HG03520 (cell line): ENCODE results near the gene LDLRAD4.

Experiments
- ATAC-seq: cut with Tn5 transposase; IDR thresholded peaks from one replicate; pipeline ENCODE4 v1.9.1; 2021; ENCODE audit warnings: mild to moderate bottlenecking, moderate library complexity; ENCODE audit not compliant: unreplicated experiment

LDLRAD4 gene

GRCh38 chr18:13218368-13218991, at the start of gene LDLRAD4:
TSS of gene LDLRAD4 (plus strand) at chr18:13218760.
- ATAC-seq = no peak

GRCh38 chr18:13173578-13174145, 44.9 kb upstream of the LDLRAD4 start:
- no peak for ATAC-seq

- no peak for ATAC-seq
Measured at GRCh38 chr18:13175266-13175665, 43.3 kb upstream of the LDLRAD4 start.

GRCh38 chr18:13175754-13176210, 42.8 kb upstream of the LDLRAD4 start:
- no peak for ATAC-seq

- ATAC-seq = no peak
Measured at GRCh38 chr18:13176847-13177246, 41.7 kb upstream of the LDLRAD4 start.

- no peak for ATAC-seq
Measured at GRCh38 chr18:13178197-13178596, 40.4 kb upstream of the LDLRAD4 start.

GRCh38 chr18:13178976-13179375, 39.6 kb upstream of the LDLRAD4 start:
- ATAC-seq = no peak

GRCh38 chr18:13179566-13180113, 38.9 kb upstream of the LDLRAD4 start:
- ATAC-seq = no peak

GRCh38 chr18:13180614-13181375, 37.8 kb upstream of the LDLRAD4 start:
- ATAC-seq = no peak

GRCh38 chr18:13181765-13182164, 36.8 kb upstream of the LDLRAD4 start:
- ATAC-seq = no peak

- ATAC-seq = no peak
Measured at GRCh38 chr18:13183359-13183758, 35.2 kb upstream of the LDLRAD4 start.

- ATAC-seq = no peak
Measured at GRCh38 chr18:13183790-13184189, 34.8 kb upstream of the LDLRAD4 start.

- ATAC-seq = no peak
Measured at GRCh38 chr18:13184396-13184795, 34.2 kb upstream of the LDLRAD4 start.

GRCh38 chr18:13185675-13186198, 32.8 kb upstream of the LDLRAD4 start:
- no peak for ATAC-seq

- ATAC-seq = no peak
Measured at GRCh38 chr18:13186687-13187086, 31.9 kb upstream of the LDLRAD4 start.

- ATAC-seq = no peak
Measured at GRCh38 chr18:13187498-13187897, 31.1 kb upstream of the LDLRAD4 start.

GRCh38 chr18:13191031-13191430, 27.5 kb upstream of the LDLRAD4 start:
- ATAC-seq = no peak

GRCh38 chr18:13191779-13192178, 26.8 kb upstream of the LDLRAD4 start:
- ATAC-seq = no peak

- ATAC-seq = no peak
Measured at GRCh38 chr18:13192970-13193369, 25.6 kb upstream of the LDLRAD4 start.

GRCh38 chr18:13194239-13194638, 24.3 kb upstream of the LDLRAD4 start:
- ATAC-seq = no peak

GRCh38 chr18:13198701-13199100, 19.9 kb upstream of the LDLRAD4 start:
- no peak for ATAC-seq

- no peak for ATAC-seq
Measured at GRCh38 chr18:13199169-13199568, 19.4 kb upstream of the LDLRAD4 start.
